Breast epithelium (tissue), 3 donors: ENCODE data around the gene MACROD2.

Source experiments
- POLR2A ChIP-seq: fragments of 450-650 bp; IDR thresholded peaks from one replicate; pipeline ENCODE4 v1.6.1; 2016; ENCODE audit warnings: antibody characterized with exemption, mild to moderate bottlenecking, moderate library complexity
- POLR2AphosphoS5 ChIP-seq, 3 donors: sonication (generic); formaldehyde crosslinking; IDR thresholded peaks; one replicate each; pipeline ENCODE4 v1.6.1; 2017; ENCODE audit warnings: antibody characterized with exemption in 3 of 3
- TF ChIP-seq, protein P1 (sequence below), 3 donors: fragments of 450-650 bp; IDR thresholded peaks; one replicate each; pipeline ENCODE4 v1.5.1; 2016 to 2017; ENCODE audit warnings: antibody characterized with exemption in 3 of 3, mild to moderate bottlenecking in 3 of 3, moderate library complexity in 3 of 3

DNA sequence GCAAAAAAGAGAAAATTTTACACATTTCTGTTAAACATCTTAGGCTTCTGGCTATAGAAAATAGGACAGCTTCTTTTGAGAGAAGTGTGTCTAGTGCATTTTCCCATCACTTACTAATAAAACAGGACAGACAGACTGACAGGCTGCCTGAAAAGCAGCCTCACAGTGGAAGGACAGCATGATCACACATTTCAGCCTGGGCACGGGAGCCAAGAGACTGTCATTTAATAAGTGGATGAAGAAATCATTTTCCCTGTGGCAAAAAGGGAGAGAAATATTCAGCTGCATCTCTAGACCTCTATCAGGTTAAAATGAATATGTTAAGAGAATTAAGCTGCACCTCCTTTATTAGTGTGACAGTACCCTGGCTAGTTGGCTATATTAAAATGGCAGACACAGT is 1617.5 kb downstream of the MACROD2 start:
- TF ChIP-seq POLR2A: no peak
- TF ChIP-seq, protein P1, sequence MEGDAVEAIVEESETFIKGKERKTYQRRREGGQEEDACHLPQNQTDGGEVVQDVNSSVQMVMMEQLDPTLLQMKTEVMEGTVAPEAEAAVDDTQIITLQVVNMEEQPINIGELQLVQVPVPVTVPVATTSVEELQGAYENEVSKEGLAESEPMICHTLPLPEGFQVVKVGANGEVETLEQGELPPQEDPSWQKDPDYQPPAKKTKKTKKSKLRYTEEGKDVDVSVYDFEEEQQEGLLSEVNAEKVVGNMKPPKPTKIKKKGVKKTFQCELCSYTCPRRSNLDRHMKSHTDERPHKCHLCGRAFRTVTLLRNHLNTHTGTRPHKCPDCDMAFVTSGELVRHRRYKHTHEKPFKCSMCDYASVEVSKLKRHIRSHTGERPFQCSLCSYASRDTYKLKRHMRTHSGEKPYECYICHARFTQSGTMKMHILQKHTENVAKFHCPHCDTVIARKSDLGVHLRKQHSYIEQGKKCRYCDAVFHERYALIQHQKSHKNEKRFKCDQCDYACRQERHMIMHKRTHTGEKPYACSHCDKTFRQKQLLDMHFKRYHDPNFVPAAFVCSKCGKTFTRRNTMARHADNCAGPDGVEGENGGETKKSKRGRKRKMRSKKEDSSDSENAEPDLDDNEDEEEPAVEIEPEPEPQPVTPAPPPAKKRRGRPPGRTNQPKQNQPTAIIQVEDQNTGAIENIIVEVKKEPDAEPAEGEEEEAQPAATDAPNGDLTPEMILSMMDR (IDR thresholded peaks at IDR 0.05): no peak
- no peak for TF ChIP-seq POLR2AphosphoS5 (IDR thresholded peaks at IDR 0.05)
